Activated naive CD8-positive, alpha-beta T cell treated with anti-CD3 and anti-CD28 coated beads, Interleukin-2, amount 10 ng/mL, durations not matched to agents 7 days and 5 days (primary cell): ENCODE measurements around the gene GOLM1. TPM values are rescaled to one million over a fixed set of nuclear protein-coding genes. Genes with fewer than 3 reads are reported as not detected.

Experiments
- ATAC-seq: fragments of 150-1000 bp; cut with Tn5 transposase; one replicate; pipeline ENCODE4 v1.10.0; 2021; ENCODE audit warnings: low read depth, moderate library complexity
- POLR2A ChIA-PET: fragments of 350-600 bp; sonication (Branson Sonifier 250); formaldehyde crosslinking; loops from one replicate; lab custom pipeline; 2021; ENCODE audit warnings: antibody characterized with exemption; lab: Charles Lee
- DNase-seq: peaks from one replicate; pipeline ENCODE4 v3.0.0; 2021
- H3K27ac Mint-ChIP-seq: one replicate; pipeline ENCODE4 v1.8.0; 2022; ENCODE audit warnings: mild to moderate bottlenecking, mixed read lengths
- H3K27me3 Mint-ChIP-seq: one replicate; pipeline ENCODE4 v1.8.0; 2022; ENCODE audit warnings: mild to moderate bottlenecking, moderate library complexity, mixed read lengths
- H3K36me3 Mint-ChIP-seq: one replicate; pipeline ENCODE4 v1.8.0; 2021; ENCODE audit warnings: mild to moderate bottlenecking, mixed read lengths
- H3K4me1 Mint-ChIP-seq: one replicate; pipeline ENCODE4 v1.8.0; 2021; ENCODE audit warnings: mixed read lengths
- H3K4me3 Mint-ChIP-seq: one replicate; pipeline ENCODE4 v1.8.0; 2022; ENCODE audit warnings: mild to moderate bottlenecking, moderate library complexity, mixed read lengths
- H3K9me3 Mint-ChIP-seq: one replicate; pipeline ENCODE4 v1.8.0; 2021; ENCODE audit warnings: mixed read lengths
- total RNA-seq, 2 experiments: library from RNA; stranded (reverse); gene quantifications; one replicate each; pipeline ENCODE4 v1.2.3, GENCODE V29; 2021

Gene GOLM1
- total RNA-seq, 2 experiments from 2014 or later = 1.4 to 1.9 TPM

DNA sequence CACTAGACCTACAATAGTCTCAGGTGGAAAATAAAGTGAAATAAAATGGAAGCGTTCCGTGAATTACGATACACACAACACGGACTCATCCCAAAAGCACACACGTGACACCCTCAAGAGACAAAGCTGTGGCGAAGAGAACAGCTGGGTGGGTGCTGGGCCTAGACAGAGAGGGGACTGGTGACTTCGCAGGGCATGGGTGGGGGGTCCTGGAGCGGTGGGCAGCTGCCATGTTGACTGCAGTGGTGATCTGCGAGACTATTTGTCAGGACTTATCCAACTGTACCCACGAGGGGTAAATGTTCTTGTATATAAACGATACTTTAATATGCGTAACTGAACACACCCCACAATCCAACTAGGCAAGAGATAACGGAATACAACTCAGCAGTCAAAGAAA lies 52.0 kb downstream of the GOLM1 start:
- DNase-seq (no peak), ATAC-seq (no peak)
- POLR2A ChIA-PET = no interaction called here
- Mint-ChIP-seq H3K36me3 (no peaks in the 10 kb centered on the region), H3K4me1 (no peaks in the 10 kb centered on the region), H3K9me3 (no peaks in the 10 kb centered on the region), H3K27ac (no peak overlapping the region), H3K4me3 (no peak overlapping the region), H3K27me3 (peaks cover 18% of the 10 kb centered on the region)

GRCh38 chr9:86046930-86047341 lies 52.4 kb downstream of the GOLM1 start:
- no peaks in the 10 kb centered on the region for H3K4me1 Mint-ChIP-seq
- DNase-seq (no peak), ATAC-seq (no peak)
- no peak overlapping the region for H3K27ac Mint-ChIP-seq
- H3K36me3 Mint-ChIP-seq = no peaks in the 10 kb centered on the region
- POLR2A ChIA-PET = no interaction called here
- H3K9me3 Mint-ChIP-seq = no peaks in the 10 kb centered on the region
- H3K27me3 Mint-ChIP-seq = peaks cover 18% of the 10 kb centered on the region
- no peak overlapping the region for H3K4me3 Mint-ChIP-seq

- no peak overlapping the region for H3K4me3 Mint-ChIP-seq
- POLR2A ChIA-PET = no interaction called here
- H3K4me1 Mint-ChIP-seq = no peaks in the 10 kb centered on the region
- no peak for ATAC-seq
- no peak overlapping the region for H3K27ac Mint-ChIP-seq
- no peak for DNase-seq
- H3K36me3 Mint-ChIP-seq = no peaks in the 10 kb centered on the region
- H3K9me3 Mint-ChIP-seq = no peaks in the 10 kb centered on the region
- H3K27me3 Mint-ChIP-seq = peaks cover 12% of the 10 kb centered on the region
Observed at GRCh38 chr9:86046071-86046636, 53.2 kb downstream of the GOLM1 start.

DNA sequence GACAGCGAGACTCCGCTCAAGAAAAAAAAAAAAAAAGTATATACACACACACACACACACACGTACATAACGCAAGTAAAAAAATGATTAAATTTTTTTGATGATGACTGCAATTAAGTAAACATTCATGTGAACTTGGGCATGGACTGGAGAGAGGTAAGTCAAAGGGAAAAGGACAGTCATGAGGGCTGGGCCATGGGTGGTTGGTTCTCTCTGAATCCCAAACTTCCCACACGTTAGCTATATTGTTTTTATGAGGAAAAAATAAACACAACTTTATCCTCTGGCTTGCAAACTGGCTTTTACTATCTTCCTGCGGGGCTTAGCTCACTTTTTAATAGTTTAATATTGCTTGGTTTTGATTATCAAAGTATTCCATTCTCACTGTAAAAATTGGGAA lies 53.7 kb downstream of the GOLM1 start:
- H3K27ac Mint-ChIP-seq = no peak overlapping the region
- H3K9me3 Mint-ChIP-seq = no peaks in the 10 kb centered on the region
- H3K4me3 Mint-ChIP-seq = no peak overlapping the region
- no peaks in the 10 kb centered on the region for H3K36me3 Mint-ChIP-seq
- DNase-seq (no peak), ATAC-seq (no peak)
- POLR2A ChIA-PET = no interaction called here
- peaks cover 7% of the 10 kb centered on the region for H3K27me3 Mint-ChIP-seq
- no peaks in the 10 kb centered on the region for H3K4me1 Mint-ChIP-seq

- POLR2A ChIA-PET = no interaction called here
- no peak overlapping the region for H3K4me3 Mint-ChIP-seq
- ATAC-seq = no peak
- H3K36me3 Mint-ChIP-seq = no peaks in the 10 kb centered on the region
- peaks cover 4% of the 10 kb centered on the region for H3K27me3 Mint-ChIP-seq
- H3K9me3 Mint-ChIP-seq = no peaks in the 10 kb centered on the region
- DNase-seq = no peak
- no peaks in the 10 kb centered on the region for H3K4me1 Mint-ChIP-seq
- H3K27ac Mint-ChIP-seq = no peak overlapping the region
Observed at GRCh38 chr9:86043999-86044398, 55.4 kb downstream of the GOLM1 start.

GRCh38 chr9:86043586-86043985 lies 55.8 kb downstream of the GOLM1 start:
- H3K9me3 Mint-ChIP-seq = no peaks in the 10 kb centered on the region
- H3K27me3 Mint-ChIP-seq = peaks cover 2% of the 10 kb centered on the region
- POLR2A ChIA-PET = no interaction called here
- ATAC-seq (no peak), DNase-seq (no peak)
- no peak overlapping the region for H3K27ac Mint-ChIP-seq
- H3K4me3 Mint-ChIP-seq = no peak overlapping the region
- H3K4me1 Mint-ChIP-seq = no peaks in the 10 kb centered on the region
- no peaks in the 10 kb centered on the region for H3K36me3 Mint-ChIP-seq

- DNase-seq (no peak), ATAC-seq (no peak)
- no peaks in the 10 kb centered on the region for H3K36me3 Mint-ChIP-seq
- no peaks in the 10 kb centered on the region for H3K27me3 Mint-ChIP-seq
- no peaks in the 10 kb centered on the region for H3K9me3 Mint-ChIP-seq
- no peak overlapping the region for H3K4me3 Mint-ChIP-seq
- H3K4me1 Mint-ChIP-seq = no peaks in the 10 kb centered on the region
- no peak overlapping the region for H3K27ac Mint-ChIP-seq
- POLR2A ChIA-PET = no interaction called here
Observed at GRCh38 chr9:86042199-86042978, 57.0 kb downstream of the GOLM1 start.

- peaks cover 3% of the 10 kb centered on the region for H3K36me3 Mint-ChIP-seq
- no peak overlapping the region for H3K27ac Mint-ChIP-seq
- ATAC-seq (no peak), DNase-seq (no peak)
- no peaks in the 10 kb centered on the region for H3K4me1 Mint-ChIP-seq
- H3K9me3 Mint-ChIP-seq = no peaks in the 10 kb centered on the region
- POLR2A ChIA-PET = no interaction called here
- H3K27me3 Mint-ChIP-seq = no peaks in the 10 kb centered on the region
- no peak overlapping the region for H3K4me3 Mint-ChIP-seq
Observed at GRCh38 chr9:86041311-86041741, 58.0 kb downstream of the GOLM1 start.

DNA sequence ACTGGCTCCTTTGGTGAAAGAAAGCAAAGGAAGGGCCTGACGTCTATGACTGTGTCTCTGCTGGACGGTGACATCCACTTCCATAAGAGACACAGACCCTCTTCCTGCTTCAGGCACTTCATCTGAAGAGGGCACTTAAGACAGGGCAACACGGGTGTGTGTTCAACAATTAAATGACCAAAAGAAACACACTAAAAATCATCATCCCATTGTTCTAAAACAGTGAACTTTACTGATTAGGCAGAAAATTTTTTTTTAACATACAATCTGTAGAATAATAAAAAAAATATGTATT lies 58.5 kb downstream of the GOLM1 start:
- DNase-seq = no peak
- ATAC-seq = no peak
- Mint-ChIP-seq H3K4me3 (no peak overlapping the region), H3K9me3 (no peaks in the 10 kb centered on the region), H3K27me3 (no peaks in the 10 kb centered on the region), H3K27ac (no peak overlapping the region), H3K4me1 (no peaks in the 10 kb centered on the region), H3K36me3 (peaks cover 3% of the 10 kb centered on the region)
- POLR2A ChIA-PET = no interaction called here

- Mint-ChIP-seq H3K27ac (no peak overlapping the region), H3K4me1 (no peaks in the 10 kb centered on the region), H3K4me3 (no peak overlapping the region), H3K27me3 (no peaks in the 10 kb centered on the region), H3K9me3 (no peaks in the 10 kb centered on the region), H3K36me3 (peaks cover 3% of the 10 kb centered on the region)
- ATAC-seq (no peak), DNase-seq (no peak)
- POLR2A ChIA-PET = no interaction called here
Observed at GRCh38 chr9:86039991-86040860, 59.1 kb downstream of the GOLM1 start.

- Mint-ChIP-seq H3K9me3 (no peaks in the 10 kb centered on the region), H3K4me1 (peaks cover 2% of the 10 kb centered on the region), H3K27ac (no peak overlapping the region), H3K36me3 (peaks cover 4% of the 10 kb centered on the region), H3K27me3 (no peaks in the 10 kb centered on the region), H3K4me3 (no peak overlapping the region)
- POLR2A ChIA-PET = no interaction called here
- ATAC-seq (no peak), DNase-seq (no peak)
Observed at GRCh38 chr9:86036555-86036954, 62.8 kb downstream of the GOLM1 start.

GRCh38 chr9:86035827-86036440 lies 63.4 kb downstream of the GOLM1 start:
- Mint-ChIP-seq H3K36me3 (peaks cover 4% of the 10 kb centered on the region), H3K4me1 (peaks cover 2% of the 10 kb centered on the region), H3K4me3 (no peak overlapping the region), H3K27ac (no peak overlapping the region), H3K9me3 (no peaks in the 10 kb centered on the region), H3K27me3 (no peaks in the 10 kb centered on the region)
- ATAC-seq = no peak
- DNase-seq = no peak
- POLR2A ChIA-PET = no interaction called here

DNA sequence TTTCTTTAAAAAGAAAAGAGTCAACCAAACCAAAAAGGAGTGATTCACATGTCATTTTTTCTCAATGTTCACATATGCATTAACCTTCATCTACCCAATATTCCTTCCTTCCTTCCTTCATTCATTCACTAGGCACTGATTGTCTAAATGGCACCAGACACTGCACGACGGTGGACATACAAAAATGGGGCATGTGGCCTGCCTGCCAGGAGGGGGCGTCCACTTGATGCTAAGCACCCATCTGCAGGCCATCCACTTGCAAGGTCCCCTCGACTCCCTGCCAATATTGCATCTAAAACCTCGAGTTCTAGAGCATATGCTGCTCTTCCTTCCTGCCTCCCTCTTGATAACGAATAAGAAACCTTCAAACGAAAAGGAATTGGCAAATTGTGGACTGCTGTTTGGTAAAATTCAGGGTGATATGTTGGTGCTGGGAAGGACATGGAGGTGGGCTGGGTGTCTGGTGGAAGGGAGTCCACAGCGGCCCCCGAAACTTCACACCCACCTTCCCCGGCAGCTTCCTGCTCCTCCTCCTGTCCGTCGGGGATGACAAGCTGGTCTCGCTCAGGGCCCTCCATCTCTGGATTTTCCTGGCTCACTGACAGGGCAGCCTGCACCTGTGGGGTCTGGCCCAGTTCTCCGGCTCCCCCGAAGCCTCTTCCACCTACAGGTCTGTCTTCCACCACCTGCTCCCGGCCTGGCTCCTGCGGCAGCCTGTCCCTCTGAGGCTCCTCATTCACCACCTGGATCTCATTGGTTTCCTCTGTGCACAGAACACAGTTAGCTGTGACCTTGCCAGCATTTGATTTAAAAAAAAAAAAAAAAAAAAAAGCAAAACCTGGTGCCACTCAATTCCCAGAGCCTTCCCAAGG lies 64.3 kb downstream of the GOLM1 start:
- Mint-ChIP-seq H3K27ac (no peak overlapping the region), H3K4me3 (no peak overlapping the region), H3K27me3 (no peaks in the 10 kb centered on the region), H3K9me3 (no peaks in the 10 kb centered on the region), H3K4me1 (peaks cover 2% of the 10 kb centered on the region), H3K36me3 (peaks cover 4% of the 10 kb centered on the region)
- ATAC-seq (no peak), DNase-seq (no peak)
- POLR2A ChIA-PET = no interaction called here
